ENCODE measurements around the gene RAMP1.

Gene RAMP1

DNA sequence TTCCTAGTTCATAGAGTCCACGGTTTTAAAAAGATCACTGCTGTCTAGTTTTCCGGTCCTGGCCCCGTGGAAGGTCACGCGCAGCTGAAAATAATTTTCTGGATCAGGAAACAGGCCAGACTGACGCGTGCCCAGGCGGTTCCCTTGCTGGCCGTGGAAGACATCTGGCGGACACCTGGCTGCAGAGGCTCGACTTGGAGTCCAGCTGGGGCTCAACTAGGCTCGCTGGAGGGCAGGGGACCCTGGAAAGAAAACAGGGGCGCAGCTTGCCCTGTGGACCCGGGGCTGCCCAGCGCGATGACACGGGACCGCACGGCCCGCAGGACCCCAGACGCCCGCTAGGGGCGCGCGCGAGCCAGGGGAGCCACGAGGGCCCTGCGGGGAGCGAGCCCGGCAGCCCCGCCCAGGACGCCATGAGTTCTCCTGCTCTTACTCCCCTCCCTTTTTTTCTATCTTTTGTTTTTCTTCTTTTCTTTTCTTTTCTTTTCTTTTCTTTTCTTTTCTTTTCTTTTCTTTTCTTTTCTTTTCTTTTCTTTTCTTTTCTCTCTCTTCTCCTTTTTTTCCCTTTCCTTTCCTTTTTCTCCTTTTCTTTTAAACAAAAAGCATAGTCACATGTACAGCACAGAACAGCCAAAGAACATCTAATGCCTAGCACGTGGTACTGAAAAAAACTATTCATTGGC is 64.2 kb downstream of the RAMP1 start:
- TF ChIP-seq, protein P1, sequence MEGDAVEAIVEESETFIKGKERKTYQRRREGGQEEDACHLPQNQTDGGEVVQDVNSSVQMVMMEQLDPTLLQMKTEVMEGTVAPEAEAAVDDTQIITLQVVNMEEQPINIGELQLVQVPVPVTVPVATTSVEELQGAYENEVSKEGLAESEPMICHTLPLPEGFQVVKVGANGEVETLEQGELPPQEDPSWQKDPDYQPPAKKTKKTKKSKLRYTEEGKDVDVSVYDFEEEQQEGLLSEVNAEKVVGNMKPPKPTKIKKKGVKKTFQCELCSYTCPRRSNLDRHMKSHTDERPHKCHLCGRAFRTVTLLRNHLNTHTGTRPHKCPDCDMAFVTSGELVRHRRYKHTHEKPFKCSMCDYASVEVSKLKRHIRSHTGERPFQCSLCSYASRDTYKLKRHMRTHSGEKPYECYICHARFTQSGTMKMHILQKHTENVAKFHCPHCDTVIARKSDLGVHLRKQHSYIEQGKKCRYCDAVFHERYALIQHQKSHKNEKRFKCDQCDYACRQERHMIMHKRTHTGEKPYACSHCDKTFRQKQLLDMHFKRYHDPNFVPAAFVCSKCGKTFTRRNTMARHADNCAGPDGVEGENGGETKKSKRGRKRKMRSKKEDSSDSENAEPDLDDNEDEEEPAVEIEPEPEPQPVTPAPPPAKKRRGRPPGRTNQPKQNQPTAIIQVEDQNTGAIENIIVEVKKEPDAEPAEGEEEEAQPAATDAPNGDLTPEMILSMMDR (IDR thresholded peaks at IDR 0.05; ENCODE audit: low read depth, low read length) = peak; percentile 51

GRCh38 chr2:237924164-237924534 is 64.7 kb downstream of the RAMP1 start:
- H3K4me3 ChIP-seq (replicated peaks in 1 of 2; ENCODE audit: low read depth in 2 of 2, low read length in 2 of 2) = no peak overlapping the region
- DNase-seq (ENCODE audit: low read depth in 2 of 2) = no peak
- TF ChIP-seq, protein P1 (IDR thresholded peaks at IDR 0.05; ENCODE audit: low read depth, low read length) = no peak

More for the DNA sequence above, 64.2 kb downstream of the RAMP1 start:
- peak; percentile 64 to 72 for DNase-seq (ENCODE audit: low read depth in 2 of 2)
- H3K4me3 ChIP-seq (replicated peaks in 1 of 2; ENCODE audit: low read depth in 2 of 2, low read length in 2 of 2) = peak overlapping the region; percentile 28 to 38

DNA sequence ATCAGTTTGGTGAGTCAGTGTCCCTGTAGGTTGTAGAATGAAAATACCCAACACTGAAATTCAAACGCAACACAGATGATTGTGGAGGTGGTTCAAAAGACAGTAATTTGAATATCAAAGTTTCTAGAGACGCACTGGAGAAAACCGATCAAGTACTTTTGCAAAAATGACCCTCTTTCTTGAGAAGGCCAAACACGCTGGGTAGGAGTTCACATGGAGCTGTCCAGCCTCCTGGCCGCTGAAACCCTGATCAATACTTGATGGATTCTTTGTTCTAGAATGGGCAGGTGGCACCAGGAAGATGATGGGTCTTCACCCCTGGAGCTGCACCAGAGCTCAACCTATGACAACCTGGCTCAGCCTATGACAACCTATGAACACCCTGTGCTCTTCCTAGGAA is 67.7 kb downstream of the RAMP1 start:
- no peak overlapping the region for H3K4me3 ChIP-seq (replicated peaks in 1 of 2; ENCODE audit: low read depth in 2 of 2, low read length in 2 of 2)
- TF ChIP-seq, protein P1 (IDR thresholded peaks at IDR 0.05; ENCODE audit: low read depth, low read length) = no peak
- DNase-seq (ENCODE audit: low read depth in 2 of 2) = no peak

DNA sequence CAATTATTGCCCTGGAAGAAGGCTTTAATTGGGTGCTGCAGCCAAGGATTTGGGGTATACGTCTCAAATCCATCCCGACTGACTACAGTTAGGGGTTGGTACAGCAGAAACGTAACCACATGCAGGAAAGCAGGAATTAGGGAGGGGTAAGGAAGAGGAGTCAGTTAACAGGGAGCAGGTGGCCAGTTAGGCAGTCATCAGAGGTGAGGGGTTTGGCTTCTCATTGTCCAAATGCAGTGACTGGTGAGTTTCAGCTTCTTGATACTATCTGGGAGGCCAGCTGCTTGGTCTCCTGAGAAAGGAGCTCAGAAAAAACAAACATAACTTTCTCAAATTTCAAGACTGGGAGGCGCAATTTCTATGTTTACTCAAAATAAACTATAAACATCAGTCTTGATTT is 68.6 kb downstream of the RAMP1 start:
- TF ChIP-seq, protein P1 (IDR thresholded peaks at IDR 0.05; ENCODE audit: low read depth, low read length) = no peak
- no peak overlapping the region for H3K4me3 ChIP-seq (replicated peaks in 1 of 2; ENCODE audit: low read depth in 2 of 2, low read length in 2 of 2)
- no peak for DNase-seq (ENCODE audit: low read depth in 2 of 2)

DNA sequence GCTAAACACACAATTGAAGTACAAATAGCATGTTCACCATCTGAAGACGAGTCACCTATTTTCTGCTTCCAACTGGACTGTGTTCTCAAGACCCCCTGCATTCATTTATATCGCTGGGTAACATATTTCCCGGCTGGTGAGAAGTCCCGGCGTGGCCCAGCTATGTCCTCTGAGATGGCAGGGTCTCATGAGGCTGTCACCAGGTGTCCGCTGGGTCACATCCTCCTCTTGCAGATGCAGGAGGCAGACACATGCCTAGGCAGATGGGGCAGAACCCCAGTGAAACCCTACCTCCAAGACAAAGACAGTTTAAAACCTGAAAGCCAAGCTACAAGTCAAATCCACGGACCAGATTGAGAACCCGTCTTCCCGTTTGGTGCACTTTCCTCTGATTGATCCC is 70.6 kb downstream of the RAMP1 start:
- TF ChIP-seq, protein P1 (IDR thresholded peaks at IDR 0.05; ENCODE audit: low read depth, low read length) = no peak
- no peak for DNase-seq (ENCODE audit: low read depth in 2 of 2)
- H3K4me3 ChIP-seq (replicated peaks in 1 of 2; ENCODE audit: low read depth in 2 of 2, low read length in 2 of 2) = no peak overlapping the region

GRCh38 chr2:237931205-237931721 is 71.8 kb downstream of the RAMP1 start:
- H3K4me3 ChIP-seq (replicated peaks in 1 of 2; ENCODE audit: low read depth in 2 of 2, low read length in 2 of 2) = no peak overlapping the region
- DNase-seq (ENCODE audit: low read depth in 2 of 2) = peak in 1 of 2 donors; percentile 28
- TF ChIP-seq, protein P1 (IDR thresholded peaks at IDR 0.05; ENCODE audit: low read depth, low read length) = no peak

All from cardiac fibroblast (primary cell).